Measurements from ENCODE around the gene UMODL1. TPM values are rescaled to one million over a fixed set of nuclear protein-coding genes. Genes with fewer than 3 reads are reported as not detected.

The UMODL1 gene
- total and polyA plus RNA-seq, 2 of the 13 experiments (the other 11 are each of a cell fraction or from before 2014, with no cell fraction given): not detected

DNA sequence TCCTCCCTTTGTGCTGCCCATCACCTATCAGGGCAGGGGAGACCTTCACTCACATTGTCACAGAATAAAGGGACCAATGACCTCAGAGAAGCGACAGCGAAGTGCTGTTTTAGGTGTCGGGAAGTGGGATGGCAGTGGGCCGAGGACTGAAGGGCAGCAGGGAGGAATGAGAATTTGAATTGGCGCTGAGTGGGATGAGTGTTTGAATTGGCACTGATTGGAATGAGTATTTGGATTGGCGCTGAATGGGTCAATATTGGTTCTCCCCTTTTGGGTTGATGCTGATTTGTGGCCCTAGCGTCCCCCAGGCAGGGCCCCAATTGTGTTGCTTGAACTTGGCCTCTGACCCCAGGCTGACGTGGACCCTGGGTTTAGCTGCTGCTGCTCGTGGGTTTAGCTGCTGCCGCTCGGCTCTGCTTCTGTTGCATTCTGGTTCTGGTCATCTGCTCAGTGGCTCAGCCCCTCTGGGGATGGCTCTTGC, 12.4 kb upstream of the UMODL1 start:
- H2AFZ ChIP-seq (ENCODE audit: low read length): no peak overlapping the region
- ATAC-seq (no peak), FAIRE-seq (no peak), DNase-seq (ENCODE audit: low spot score) (no peak)
- TF ChIP-seq, protein P1, sequence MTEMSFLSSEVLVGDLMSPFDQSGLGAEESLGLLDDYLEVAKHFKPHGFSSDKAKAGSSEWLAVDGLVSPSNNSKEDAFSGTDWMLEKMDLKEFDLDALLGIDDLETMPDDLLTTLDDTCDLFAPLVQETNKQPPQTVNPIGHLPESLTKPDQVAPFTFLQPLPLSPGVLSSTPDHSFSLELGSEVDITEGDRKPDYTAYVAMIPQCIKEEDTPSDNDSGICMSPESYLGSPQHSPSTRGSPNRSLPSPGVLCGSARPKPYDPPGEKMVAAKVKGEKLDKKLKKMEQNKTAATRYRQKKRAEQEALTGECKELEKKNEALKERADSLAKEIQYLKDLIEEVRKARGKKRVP (CRISPR knock-in tag; IDR thresholded peaks at IDR 0.05): no peak
- TF ChIP-seq FOXP1 (IDR thresholded peaks at IDR 0.05) (no peak), FOXP1 (CRISPR knock-in tag; IDR thresholded peaks at IDR 0.05) (no peak), HOXA5 (CRISPR knock-in tag; IDR thresholded peaks at IDR 0.05) (no peak), NFIB (CRISPR knock-in tag; IDR thresholded peaks at IDR 0.05; ENCODE audit: borderline replicate concordance) (no peak), ISL2 (CRISPR knock-in tag; IDR thresholded peaks at IDR 0.05) (no peak), PBX2 (CRISPR knock-in tag; IDR thresholded peaks at IDR 0.05) (no peak), MXD4 (CRISPR knock-in tag; IDR thresholded peaks at IDR 0.05) (no peak)
- TF ChIP-seq, protein P2, sequence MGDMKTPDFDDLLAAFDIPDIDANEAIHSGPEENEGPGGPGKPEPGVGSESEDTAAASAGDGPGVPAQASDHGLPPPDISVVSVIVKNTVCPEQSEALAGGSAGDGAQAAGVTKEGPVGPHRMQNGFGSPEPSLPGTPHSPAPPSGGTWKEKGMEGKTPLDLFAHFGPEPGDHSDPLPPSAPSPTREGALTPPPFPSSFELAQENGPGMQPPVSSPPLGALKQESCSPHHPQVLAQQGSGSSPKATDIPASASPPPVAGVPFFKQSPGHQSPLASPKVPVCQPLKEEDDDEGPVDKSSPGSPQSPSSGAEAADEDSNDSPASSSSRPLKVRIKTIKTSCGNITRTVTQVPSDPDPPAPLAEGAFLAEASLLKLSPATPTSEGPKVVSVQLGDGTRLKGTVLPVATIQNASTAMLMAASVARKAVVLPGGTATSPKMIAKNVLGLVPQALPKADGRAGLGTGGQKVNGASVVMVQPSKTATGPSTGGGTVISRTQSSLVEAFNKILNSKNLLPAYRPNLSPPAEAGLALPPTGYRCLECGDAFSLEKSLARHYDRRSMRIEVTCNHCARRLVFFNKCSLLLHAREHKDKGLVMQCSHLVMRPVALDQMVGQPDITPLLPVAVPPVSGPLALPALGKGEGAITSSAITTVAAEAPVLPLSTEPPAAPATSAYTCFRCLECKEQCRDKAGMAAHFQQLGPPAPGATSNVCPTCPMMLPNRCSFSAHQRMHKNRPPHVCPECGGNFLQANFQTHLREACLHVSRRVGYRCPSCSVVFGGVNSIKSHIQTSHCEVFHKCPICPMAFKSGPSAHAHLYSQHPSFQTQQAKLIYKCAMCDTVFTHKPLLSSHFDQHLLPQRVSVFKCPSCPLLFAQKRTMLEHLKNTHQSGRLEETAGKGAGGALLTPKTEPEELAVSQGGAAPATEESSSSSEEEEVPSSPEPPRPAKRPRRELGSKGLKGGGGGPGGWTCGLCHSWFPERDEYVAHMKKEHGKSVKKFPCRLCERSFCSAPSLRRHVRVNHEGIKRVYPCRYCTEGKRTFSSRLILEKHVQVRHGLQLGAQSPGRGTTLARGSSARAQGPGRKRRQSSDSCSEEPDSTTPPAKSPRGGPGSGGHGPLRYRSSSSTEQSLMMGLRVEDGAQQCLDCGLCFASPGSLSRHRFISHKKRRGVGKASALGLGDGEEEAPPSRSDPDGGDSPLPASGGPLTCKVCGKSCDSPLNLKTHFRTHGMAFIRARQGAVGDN (CRISPR knock-in tag; IDR thresholded peaks at IDR 0.05): no peak
- in situ Hi-C loops (cut with HindIII; ENCODE audit: extremely low pct_ligation_motif_present, low pct_unique_long_range_greater_than_20kb): no loop called here
- H3K4me3 ChIP-seq (replicated peaks in 1 of 3; ENCODE audit: insufficient read depth in 1 of 3, low read depth in 2 of 3, low read length in 3 of 3): no peak overlapping the region
- no peaks in the 10 kb centered on the region for H3K36me3 ChIP-seq (replicated peaks in 1 of 2; ENCODE audit: control insufficient read depth in 1 of 2, insufficient read depth in 2 of 2, low read length in 2 of 2)
- CTCF ChIA-PET (ENCODE audit: low intra/inter-chr PET ratio, low total read pairs): no interaction called here
- BruUV-seq (replicated peaks): no TSS peak
- no peaks in the 10 kb centered on the region for H3K79me2 ChIP-seq (ENCODE audit: insufficient read depth, low read length)
- peaks cover 12 to 92% of the 10 kb centered on the region in 2 experiments for H3K27me3 ChIP-seq (ENCODE audit: control insufficient read depth in 1 of 2, insufficient read depth in 2 of 2, low read length in 2 of 2)
- peaks cover 25% of the 10 kb centered on the region for H3K4me1 ChIP-seq (ENCODE audit: insufficient read depth, low read length)
- intact Hi-C loops (cut with micrococcal nuclease; ENCODE audit: unreplicated experiment): no loop called here
- no peak overlapping the region for H3K27ac ChIP-seq (ENCODE audit: extremely low read length, insufficient read depth, low read length)
- 83% methylated on average over 6 of the region's 11 CpGs for WGBS (ENCODE audit: low lambda C conversion rate)
- POLR2A ChIA-PET: no interaction called here
- no peaks in the 10 kb centered on the region for H3K9me3 ChIP-seq (ENCODE audit: low read length)
- no peak overlapping the region for H3K9ac ChIP-seq (ENCODE audit: insufficient read depth, low read depth, low read length)
- H4K20me1 ChIP-seq (ENCODE audit: insufficient read depth, low read length): no peaks in the 10 kb centered on the region
- H3K4me2 ChIP-seq (ENCODE audit: low read depth, low read length): no peak overlapping the region
